Measurements from ENCODE around the gene ABRACL.
A peak's percentile ranks its signal among the peaks of the same experiment; 100 is the strongest.

ABRACL gene

GRCh38 chr6:138999949-139000725 lies 28.4 kb upstream of the ABRACL start:
- TF ChIP-seq CTCF (conservative IDR thresholded peaks at IDR 0.05) = no peak
- H3K27ac ChIP-seq = no peak overlapping the region

- TF ChIP-seq CTCF (conservative IDR thresholded peaks at IDR 0.05) = no peak
- H3K27ac ChIP-seq = no peak overlapping the region
These were observed 24.8 kb upstream of the ABRACL start for GRCh38 chr6:139003751-139004150.

GRCh38 chr6:139006477-139006876 lies 22.1 kb upstream of the ABRACL start:
- no peak for TF ChIP-seq CTCF (conservative IDR thresholded peaks at IDR 0.05)
- no peak overlapping the region for H3K27ac ChIP-seq

- H3K27ac ChIP-seq = no peak overlapping the region
- TF ChIP-seq CTCF (conservative IDR thresholded peaks at IDR 0.05) = no peak
These were observed 21.1 kb upstream of the ABRACL start for GRCh38 chr6:139007428-139007827.

- TF ChIP-seq CTCF (conservative IDR thresholded peaks at IDR 0.05) = no peak
- H3K27ac ChIP-seq = no peak overlapping the region
These were observed 20.4 kb upstream of the ABRACL start for GRCh38 chr6:139008117-139008516.

GRCh38 chr6:139010674-139011073 lies 17.9 kb upstream of the ABRACL start:
- peak overlapping the region; percentile 46 for H3K27ac ChIP-seq
- TF ChIP-seq CTCF (conservative IDR thresholded peaks at IDR 0.05) = no peak

- H3K27ac ChIP-seq = no peak overlapping the region
- TF ChIP-seq CTCF (conservative IDR thresholded peaks at IDR 0.05) = no peak
These were observed 16.6 kb upstream of the ABRACL start for GRCh38 chr6:139011980-139012379.
